Smooth muscle cell (in vitro differentiated cells): ENCODE results near the gene TRIM47. TPM values are rescaled to one million over a fixed set of nuclear protein-coding genes. Genes with fewer than 3 reads are reported as not detected.

Source experiments
- DNase-seq: peaks from one replicate; lab custom pipeline; 2025; ENCODE audit not compliant: unreplicated experiment; lab: John Stamatoyannopoulos, UW
- H2AFZ ChIP-seq: fragments of 200-600 bp; sonication (generic); 2 replicates; pipeline ENCODE4 v1.6.0; 2016; ENCODE audit warnings: antibody characterized with exemption, low read depth, mild to moderate bottlenecking
- H3F3A ChIP-seq: fragments of 200-600 bp; sonication (generic); 2 replicates; pipeline ENCODE4 v1.6.0; 2017; ENCODE audit warnings: antibody characterized with exemption, low read depth
- H3K27ac ChIP-seq: fragments of 200-600 bp; sonication (generic); 2 replicates; pipeline ENCODE4 v1.5.1; 2016; ENCODE audit warnings: low read depth, mild to moderate bottlenecking
- H3K27me3 ChIP-seq: fragments of 200-600 bp; sonication (generic); 2 replicates; pipeline ENCODE4 v1.6.1; 2016; ENCODE audit warnings: low read depth, mild to moderate bottlenecking
- H3K36me3 ChIP-seq: fragments of 200-600 bp; sonication (generic); 2 replicates; pipeline ENCODE4 v1.5.1; 2016; ENCODE audit warnings: low read depth
- H3K4me1 ChIP-seq: fragments of 200-600 bp; sonication (generic); 2 replicates; pipeline ENCODE4 v1.5.1; 2016; ENCODE audit warnings: low read depth
- H3K4me2 ChIP-seq: fragments of 200-600 bp; sonication (generic); 2 replicates; pipeline ENCODE4 v1.6.0; 2016; ENCODE audit warnings: mild to moderate bottlenecking
- H3K4me3 ChIP-seq: fragments of 200-600 bp; sonication (generic); 2 replicates; pipeline ENCODE4 v1.5.1; 2016; ENCODE audit warnings: mild to moderate bottlenecking
- H3K79me2 ChIP-seq: fragments of 200-600 bp; sonication (generic); 2 replicates; pipeline ENCODE4 v1.6.0; 2016; ENCODE audit warnings: low read depth, mild to moderate bottlenecking
- H3K9ac ChIP-seq: fragments of 200-600 bp; sonication (generic); 2 replicates; pipeline ENCODE4 v1.6.0; 2016; ENCODE audit warnings: low read depth
- H3K9me3 ChIP-seq: fragments of 200-600 bp; sonication (generic); replicated peaks from 2 replicates; pipeline ENCODE4 v1.5.1; 2016; ENCODE audit warnings: low read depth
- H4K20me1 ChIP-seq: fragments of 200-600 bp; sonication (generic); 2 replicates; pipeline ENCODE4 v1.6.0; 2016; ENCODE audit warnings: low read depth
- CTCF ChIP-seq: fragments of 200-600 bp; sonication (generic); IDR thresholded peaks from 2 replicates; pipeline ENCODE4 v1.5.1; 2017; ENCODE audit warnings: borderline replicate concordance, mild to moderate bottlenecking, antibody characterized with exemption; ENCODE audit not compliant: insufficient read depth, poor library complexity, severe bottlenecking
- WGBS: methylation state at CpG from one replicate; pipeline ENCODE4 v1.1.7; 2016; ENCODE audit warnings: low lambda C conversion rate; 5-methylcytosine and 5-hydroxymethylcytosine counted together
- polyA plus RNA-seq: library from polyadenylated mRNA; unstranded; fragments of >200 nt; fragmentation: Nextera tagmentation; extraction: Ambion mirVana; gene quantifications from 2 replicates; pipeline ENCODE4 v1.2.1, GENCODE V29; 2016
- total RNA-seq: library from RNA; depleted of rRNA; stranded (reverse); fragments of >200 nt; gene quantifications from 2 replicates; pipeline ENCODE4 v1.2.3, GENCODE V29; 2014

Gene TRIM47
- total and polyA plus RNA-seq, 2 experiments from 2014 or later, result 8.7 to 16.1 TPM

GRCh38 chr17:75909051-75909811 lies 30.9 kb upstream of the TRIM47 start:
- WGBS, result 96% methylated on average over 14 of the region's 14 CpGs
- TF ChIP-seq CTCF, result no peak
- H2AFZ ChIP-seq, result no peak overlapping the region
- H3K36me3 ChIP-seq, result no peaks in the 10 kb centered on the region
- peaks cover 8% of the 10 kb centered on the region for H3K4me1 ChIP-seq
- peaks cover 2% of the 10 kb centered on the region for H3K79me2 ChIP-seq
- no peak overlapping the region for H3K4me2 ChIP-seq
- no peaks in the 10 kb centered on the region for H4K20me1 ChIP-seq
- no peaks in the 10 kb centered on the region for H3K9me3 ChIP-seq
- H3K9ac ChIP-seq, result no peak overlapping the region
- H3K27ac ChIP-seq, result no peak overlapping the region
- no peak for DNase-seq
- H3K27me3 ChIP-seq, result no peaks in the 10 kb centered on the region
- H3F3A ChIP-seq, result peaks cover 4% of the 10 kb centered on the region
- H3K4me3 ChIP-seq, result no peak overlapping the region

GRCh38 chr17:75908201-75908600 lies 29.8 kb upstream of the TRIM47 start:
- H3K27ac ChIP-seq, result no peak overlapping the region
- peaks cover 4% of the 10 kb centered on the region for H3F3A ChIP-seq
- no peak overlapping the region for H3K9ac ChIP-seq
- no peaks in the 10 kb centered on the region for H4K20me1 ChIP-seq
- H3K79me2 ChIP-seq, result peaks cover 7% of the 10 kb centered on the region
- H3K4me3 ChIP-seq, result no peak overlapping the region
- WGBS, result 67% methylated on average over 6 of the region's 6 CpGs
- H2AFZ ChIP-seq, result no peak overlapping the region
- no peaks in the 10 kb centered on the region for H3K9me3 ChIP-seq
- no peak overlapping the region for H3K4me2 ChIP-seq
- no peak for TF ChIP-seq CTCF
- H3K4me1 ChIP-seq, result peaks cover 16% of the 10 kb centered on the region
- H3K27me3 ChIP-seq, result no peaks in the 10 kb centered on the region
- no peak for DNase-seq
- no peaks in the 10 kb centered on the region for H3K36me3 ChIP-seq

GRCh38 chr17:75906143-75906884 lies 27.9 kb upstream of the TRIM47 start:
- no peaks in the 10 kb centered on the region for H3K9me3 ChIP-seq
- no peak for TF ChIP-seq CTCF
- no peaks in the 10 kb centered on the region for H3K36me3 ChIP-seq
- no peaks in the 10 kb centered on the region for H3K27me3 ChIP-seq
- H3K4me1 ChIP-seq, result peaks cover 16% of the 10 kb centered on the region
- DNase-seq, result no peak
- no peak overlapping the region for H2AFZ ChIP-seq
- WGBS, result 85% methylated on average over 10 of the region's 10 CpGs
- no peaks in the 10 kb centered on the region for H4K20me1 ChIP-seq
- no peak overlapping the region for H3K9ac ChIP-seq
- H3K79me2 ChIP-seq, result peaks cover 7% of the 10 kb centered on the region
- H3K27ac ChIP-seq, result no peak overlapping the region
- H3K4me2 ChIP-seq, result no peak overlapping the region
- no peak overlapping the region for H3K4me3 ChIP-seq
- H3F3A ChIP-seq, result peaks cover 4% of the 10 kb centered on the region
